Heart left ventricle (tissue), 16 donors: ENCODE data around the gene IL31RA. TPM values are rescaled to one million over a fixed set of nuclear protein-coding genes. Genes with fewer than 3 reads are reported as not detected.

Experiments used
- ATAC-seq, 4 donors: fragments of 200-7000 bp; cut with Tn5 transposase; one replicate each; pipeline ENCODE4 v1.9.1; 2020 to 2022; ENCODE audit warnings: moderate library complexity in 4 of 4, mild to moderate bottlenecking in 3 of 4, moderate number of reproducible peaks in 1 of 4
- DNase-seq, 5 donors: peaks; one replicate each; pipeline ENCODE4 v3.0.0-alpha.2; 2020
- H3K27ac ChIP-seq, 12 donors: fragments of 200-600 bp; sonication (generic) in 4 of 12; one replicate each; pipeline versions ENCODE4 v1.5.0 to v1.8.0; 2016 to 2022; ENCODE audit warnings: mild to moderate bottlenecking in 2 of 12
- H3K27me3 ChIP-seq, 9 donors: fragments of 200-600 bp; sonication (generic) in 2 of 9; one replicate each; pipeline versions ENCODE4 v1.5.1 to v1.8.0; 2016 to 2022; ENCODE audit warnings: mild to moderate bottlenecking in 3 of 9
- H3K36me3 ChIP-seq, 9 donors: fragments of 200-600 bp; sonication (generic) in 2 of 9; one replicate each; pipeline versions ENCODE4 v1.5.0 to v1.8.0; 2018 to 2022; ENCODE audit warnings: mild to moderate bottlenecking in 2 of 9
- H3K4me1 ChIP-seq, 12 donors: fragments of 200-600 bp; sonication (generic) in 4 of 12; one replicate each; pipeline versions ENCODE4 v1.5.0 to v1.8.0; 2016 to 2022; ENCODE audit warnings: mild to moderate bottlenecking in 3 of 12
- H3K4me3 ChIP-seq, 12 donors: fragments of 200-600 bp; sonication (generic) in 4 of 12; one replicate each; pipeline versions ENCODE4 v1.5.0 to v1.8.0; 2017 to 2022; ENCODE audit warnings: mild to moderate bottlenecking in 9 of 12, moderate library complexity in 4 of 12
- H3K9me3 ChIP-seq, 12 donors: fragments of 200-600 bp; sonication (generic) in 4 of 12; one replicate each; pipeline versions ENCODE4 v1.5.0 to v1.8.0; 2016 to 2022; ENCODE audit warnings: mild to moderate bottlenecking in 1 of 12
- POLR2A ChIP-seq, 2 donors: fragments of 450-650 bp; IDR thresholded peaks; one replicate each; pipeline ENCODE4 v1.6.1; 2017; ENCODE audit warnings: antibody characterized with exemption in 2 of 2, mild to moderate bottlenecking in 2 of 2, moderate library complexity in 2 of 2
- WGBS, 4 donors: extraction: QIAGEN DNeasy Blood & Tissue Kit in 2 of 4; methylation state at CpG; one replicate each; pipeline versions ENCODE4 v1.1.5 to v1.1.7; 2013 to 2018; 5-methylcytosine and 5-hydroxymethylcytosine counted together
- intact Hi-C, 10 donors: fragments of 100-400 bp; cut with DNase I; formaldehyde crosslinking; loops; one replicate each; pipeline versions ENCODE4 v1.11.1 to v1.14.2; 2022
- polyA plus RNA-seq, 2 donors: library from polyadenylated mRNA; stranded (reverse); fragments of 200-250 nt; gene quantifications; one replicate each; pipeline ENCODE4 v1.2.3, GENCODE V29; 2013
- total RNA-seq, 9 donors: library from RNA; depleted of rRNA in 2 of 9; stranded (reverse); fragments of >200 nt in 2 of 9; fragmentation: NEBNext Ultra II Directional in 3 of 9; extraction: Animal tissue kit (Norgen Biotek cat#: 25700) in 3 of 9; gene quantifications; one replicate each; pipeline versions ENCODE4 v1.1.0 to v1.2.4, GENCODE V29; 2016 to 2023
- TF ChIP-seq, protein P1 (sequence below), 12 donors: fragments of 200-600 bp; sonication (generic) in 4 of 12; IDR thresholded peaks; one replicate each; pipeline versions ENCODE4 v1.5.0 to v1.8.0; 2018 to 2022; ENCODE audit warnings: antibody characterized with exemption in 12 of 12, mild to moderate bottlenecking in 5 of 12
- donor health status: ischemic (EF 13 %, LVEDD 7.1; RV severe dilation, severe dysfunction).
- donor health status: healthy with polysubstance abuse.
- donor health status: DM: no; HTN: yes; CAD: no.
- donor health status: DM: no; HTN: no; CAD: no.
- donor health status: ischemic (EF 25% LVEDD 6.9; RV normal size, moderate dysfunction).
- donor health status: ischemic (EF 25% LVEDD 5.7; RV mildly dilated, moderate dysfunction).
- donor health status: healthy.
- donor health status: DM: yes; HTN: yes; CAD: no.
- donor health status: ischemic (EF 35%, LVEDD 5.7; RV mildly dilated, moderate dysfunction).
- donor health status: nonischemic (EF 11% LVEDD 7.7; RV severe dilation, severe dysfunction).
- donor health status: DM: yes; HTN: yes; CAD: no.
- donor health status: PGD.
- donor health status: ischemic (EF 29% LVEDD 5.4; RV normal size, mild dysfunction).
- donor health status: nonischemic (EF 23%, LVEDD 6.1; RV moderate dilation, normal function).

Gene IL31RA
- total and polyA plus RNA-seq, 11 donors, result 0.12 to 2.2 (median 0.47) TPM; not detected in 5

DNA sequence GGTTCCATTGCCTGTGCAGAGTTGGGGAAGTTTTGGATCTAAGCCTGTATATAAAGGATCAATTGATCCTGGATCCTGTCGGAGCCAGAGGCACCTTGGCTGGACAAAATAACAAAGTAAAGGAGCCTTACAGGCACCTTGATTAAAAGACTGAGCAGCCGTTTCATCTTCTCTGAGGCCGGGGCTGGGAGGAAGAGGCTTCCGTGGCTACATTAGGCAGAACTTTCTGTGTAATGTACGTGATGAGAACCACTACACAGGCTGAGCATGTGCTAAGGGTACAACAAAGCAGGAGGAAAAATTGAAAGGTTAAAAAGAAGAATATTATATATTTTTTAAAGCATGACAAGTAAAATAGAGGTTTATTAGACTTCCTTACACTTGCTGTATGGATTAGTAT, 37.0 kb downstream of the IL31RA start:
- no peaks in the 10 kb centered on the region for H3K27me3 ChIP-seq
- TF ChIP-seq POLR2A (IDR thresholded peaks at IDR 0.05), result no peak
- TF ChIP-seq, protein P1, sequence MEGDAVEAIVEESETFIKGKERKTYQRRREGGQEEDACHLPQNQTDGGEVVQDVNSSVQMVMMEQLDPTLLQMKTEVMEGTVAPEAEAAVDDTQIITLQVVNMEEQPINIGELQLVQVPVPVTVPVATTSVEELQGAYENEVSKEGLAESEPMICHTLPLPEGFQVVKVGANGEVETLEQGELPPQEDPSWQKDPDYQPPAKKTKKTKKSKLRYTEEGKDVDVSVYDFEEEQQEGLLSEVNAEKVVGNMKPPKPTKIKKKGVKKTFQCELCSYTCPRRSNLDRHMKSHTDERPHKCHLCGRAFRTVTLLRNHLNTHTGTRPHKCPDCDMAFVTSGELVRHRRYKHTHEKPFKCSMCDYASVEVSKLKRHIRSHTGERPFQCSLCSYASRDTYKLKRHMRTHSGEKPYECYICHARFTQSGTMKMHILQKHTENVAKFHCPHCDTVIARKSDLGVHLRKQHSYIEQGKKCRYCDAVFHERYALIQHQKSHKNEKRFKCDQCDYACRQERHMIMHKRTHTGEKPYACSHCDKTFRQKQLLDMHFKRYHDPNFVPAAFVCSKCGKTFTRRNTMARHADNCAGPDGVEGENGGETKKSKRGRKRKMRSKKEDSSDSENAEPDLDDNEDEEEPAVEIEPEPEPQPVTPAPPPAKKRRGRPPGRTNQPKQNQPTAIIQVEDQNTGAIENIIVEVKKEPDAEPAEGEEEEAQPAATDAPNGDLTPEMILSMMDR (IDR thresholded peaks at IDR 0.05), result no peak
- intact Hi-C loops, result no loop called here
- H3K4me3 ChIP-seq, result no peak overlapping the region
- no peak for DNase-seq
- no peaks in the 10 kb centered on the region for H3K4me1 ChIP-seq
- no peak overlapping the region for H3K27ac ChIP-seq
- peaks cover 0 to 4% (median 0%) of the 10 kb centered on the region in 12 donors for H3K9me3 ChIP-seq
- ATAC-seq, result no peak
- no peaks in the 10 kb centered on the region for H3K36me3 ChIP-seq
- 88 to 94% (median 90%) methylated on average over 5 of the region's 5 CpGs for WGBS, 4 donors

DNA sequence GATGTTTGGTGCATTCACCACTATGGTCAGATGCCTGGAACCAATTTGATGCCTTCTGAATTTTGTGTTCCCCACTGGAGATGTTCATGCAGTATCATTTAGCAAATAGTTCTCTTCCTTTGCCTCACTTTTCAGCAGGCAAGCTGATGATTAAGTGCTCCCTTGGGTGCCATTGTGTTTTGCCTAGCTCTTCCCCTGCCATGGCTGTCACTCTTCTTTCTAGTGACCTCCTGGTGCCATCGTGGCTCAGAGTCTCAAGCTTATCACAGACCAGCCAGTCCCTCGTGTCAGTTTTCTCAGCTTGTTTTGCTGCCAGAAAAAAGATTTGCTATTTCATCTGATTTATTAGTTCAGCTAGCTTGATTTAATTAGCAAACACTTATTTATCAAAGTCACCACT, 41.3 kb downstream of the IL31RA start:
- Histone ChIP-seq H3K9me3 (peaks cover 0 to 4% (median 0%) of the 10 kb centered on the region in 12 donors), H3K27me3 (no peaks in the 10 kb centered on the region), H3K36me3 (no peaks in the 10 kb centered on the region), H3K4me3 (no peak overlapping the region), H3K27ac (no peak overlapping the region), H3K4me1 (peaks cover 0 to 3% (median 0%) of the 10 kb centered on the region in 12 donors)
- TF ChIP-seq, protein P1 (IDR thresholded peaks at IDR 0.05), result no peak
- no peak for TF ChIP-seq POLR2A (IDR thresholded peaks at IDR 0.05)
- no peak for DNase-seq
- intact Hi-C loops, result no loop called here
- ATAC-seq, result no peak
- WGBS, 4 donors, result 47 to 72% (median 59%) methylated on average over 2 of the region's 2 CpGs

DNA sequence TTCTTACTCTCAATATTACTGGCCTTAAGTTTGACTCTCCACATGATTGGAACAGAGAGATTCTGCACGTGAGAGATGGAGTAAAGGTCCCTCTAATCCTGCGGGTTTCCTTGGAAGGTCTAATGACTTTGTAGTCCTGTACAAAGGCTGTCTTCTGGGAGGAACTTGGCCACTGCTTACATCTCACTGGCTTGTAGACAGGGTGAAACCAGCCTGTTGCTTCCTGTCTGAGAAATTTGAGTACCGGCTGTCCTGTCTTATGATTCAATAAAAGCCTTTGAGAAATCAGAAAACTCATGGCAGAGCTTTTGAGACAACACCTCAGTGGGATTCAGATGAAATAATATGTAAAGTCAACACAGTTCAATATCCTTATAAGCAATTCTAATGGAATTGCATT, 43.0 kb downstream of the IL31RA start:
- no peak for ATAC-seq
- H3K4me3 ChIP-seq, result no peak overlapping the region
- intact Hi-C loops, result no loop called here
- H3K4me1 ChIP-seq, result peaks cover 0 to 4% (median 0%) of the 10 kb centered on the region in 12 donors
- no peaks in the 10 kb centered on the region for H3K36me3 ChIP-seq
- TF ChIP-seq, protein P1 (IDR thresholded peaks at IDR 0.05), result no peak
- TF ChIP-seq POLR2A (IDR thresholded peaks at IDR 0.05), result no peak
- H3K9me3 ChIP-seq, result peaks cover 0 to 4% (median 0%) of the 10 kb centered on the region in 12 donors
- WGBS, 4 donors, result 54 to 65% (median 57%) methylated on average over 3 of the region's 3 CpGs
- H3K27ac ChIP-seq, result no peak overlapping the region
- no peak for DNase-seq
- H3K27me3 ChIP-seq, result no peaks in the 10 kb centered on the region

DNA sequence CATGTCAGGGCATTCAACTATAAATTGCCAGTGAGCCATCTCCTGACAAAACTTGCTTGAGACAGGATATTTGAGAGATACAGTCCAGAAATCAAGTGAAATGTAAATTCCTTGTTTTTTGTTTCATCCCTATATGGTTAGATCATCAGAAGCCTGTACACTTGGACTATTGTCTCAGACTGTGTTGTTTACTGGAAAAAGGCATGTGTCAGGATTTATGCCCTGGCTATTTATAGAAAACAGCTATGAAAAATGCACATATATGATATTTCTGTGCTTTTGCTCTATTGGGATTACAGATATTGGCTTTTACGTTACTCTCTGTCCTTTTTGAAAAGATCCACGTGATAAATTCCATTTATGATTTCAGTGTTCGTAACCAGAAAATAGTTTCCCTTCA, 44.2 kb downstream of the IL31RA start:
- Histone ChIP-seq H3K27ac (no peak overlapping the region), H3K9me3 (peaks cover 0 to 4% (median 0%) of the 10 kb centered on the region in 12 donors), H3K4me3 (no peak overlapping the region), H3K36me3 (no peaks in the 10 kb centered on the region), H3K27me3 (no peaks in the 10 kb centered on the region), H3K4me1 (peaks cover 0 to 4% (median 0%) of the 10 kb centered on the region in 12 donors)
- WGBS, 4 donors, result 81 to 86% (median 85%) methylated on average over 3 of the region's 3 CpGs
- intact Hi-C loops, result no loop called here
- ATAC-seq (no peak), DNase-seq (no peak)
- TF ChIP-seq, protein P1 (IDR thresholded peaks at IDR 0.05), result no peak
- TF ChIP-seq POLR2A (IDR thresholded peaks at IDR 0.05), result no peak
